Mucosa of rectum (tissue), 2 donors: Measurements from ENCODE around the gene OR4D11.

Experiments used
- H3K27ac ChIP-seq, 2 donors: one replicate each; pipeline ENCODE4 v1.7.0; 2013; ENCODE audit warnings: inconsistent platforms in 2 of 2, low read depth in 2 of 2, low read length in 2 of 2
- H3K27me3 ChIP-seq, 2 donors: one replicate each; pipeline ENCODE4 v1.7.0; 2013; ENCODE audit warnings: low read length in 2 of 2; ENCODE audit not compliant: control insufficient read depth in 2 of 2, insufficient read depth in 2 of 2
- H3K36me3 ChIP-seq, 2 donors: one replicate each; pipeline ENCODE4 v1.7.0; 2013; ENCODE audit warnings: low read length in 2 of 2; ENCODE audit not compliant: control insufficient read depth in 2 of 2, insufficient read depth in 2 of 2
- H3K4me1 ChIP-seq, 2 donors: one replicate each; pipeline ENCODE4 v1.7.0; 2013; ENCODE audit warnings: low read length in 2 of 2, mild to moderate bottlenecking in 1 of 2; ENCODE audit not compliant: control insufficient read depth in 2 of 2, insufficient read depth in 2 of 2
- H3K4me3 ChIP-seq, 2 donors: one replicate each; pipeline ENCODE4 v1.7.0; 2013; ENCODE audit warnings: low read length in 2 of 2
- H3K9ac ChIP-seq, 2 donors: one replicate each; pipeline ENCODE4 v1.7.0; 2013; ENCODE audit warnings: low read length in 2 of 2, low read depth in 1 of 2, mild to moderate bottlenecking in 1 of 2
- H3K9me3 ChIP-seq, 2 donors: one replicate each; pipeline ENCODE4 v1.7.0; 2013; ENCODE audit warnings: low read length in 2 of 2; ENCODE audit not compliant: control insufficient read depth in 2 of 2
- donor health status: healthy.
- donor health status: Normal muscosa, but diverticular disease.

The OR4D11 gene

GRCh38 chr11:59503276-59503675 lies at the start of gene OR4D11:
OR4D11 (plus strand) TSS chr11:59503576; CDS start chr11:59503576, 0 bp downstream.
- Histone ChIP-seq H3K9ac (no peak within 1 kb of the TSS), H3K4me1 (no peaks in the 10 kb centered on the region), H3K4me3 (no peak within 1 kb of the TSS), H3K36me3 (no peaks in the 10 kb centered on the region), H3K9me3 (no peaks in the 10 kb centered on the region), H3K27ac (no peak within 1 kb of the TSS), H3K27me3 (peaks cover 2% of the 10 kb centered on the region in 2 donors)

GRCh38 chr11:59456661-59457060 lies 46.7 kb upstream of the OR4D11 start, which contains the start of gene OR4D6:
OR4D6 (plus strand) TSS chr11:59456961; CDS start chr11:59456961, 0 bp downstream.
- H3K9me3 ChIP-seq = no peaks in the 10 kb centered on the region

GRCh38 chr11:59459916-59460315 lies 43.5 kb upstream of the OR4D11 start:
- no peaks in the 10 kb centered on the region for H3K4me1 ChIP-seq
- H3K4me3 ChIP-seq = no peak overlapping the region
- H3K9ac ChIP-seq = no peak overlapping the region
- no peak overlapping the region for H3K27ac ChIP-seq
- H3K36me3 ChIP-seq = no peaks in the 10 kb centered on the region
- H3K27me3 ChIP-seq = no peaks in the 10 kb centered on the region
- H3K9me3 ChIP-seq = no peaks in the 10 kb centered on the region

More at GRCh38 chr11:59456661-59457060, 46.7 kb upstream of the OR4D11 start, which contains the start of gene OR4D6:
- Histone ChIP-seq H3K9ac (no peak within 1 kb of the TSS), H3K36me3 (no peaks in the 10 kb centered on the region), H3K27me3 (no peaks in the 10 kb centered on the region), H3K4me1 (no peaks in the 10 kb centered on the region), H3K27ac (no peak within 1 kb of the TSS), H3K4me3 (no peak within 1 kb of the TSS)

- no peak overlapping the region for H3K27ac ChIP-seq
- H3K4me3 ChIP-seq = no peak overlapping the region
- H3K4me1 ChIP-seq = no peaks in the 10 kb centered on the region
- no peaks in the 10 kb centered on the region for H3K36me3 ChIP-seq
- no peaks in the 10 kb centered on the region for H3K9me3 ChIP-seq
- no peak overlapping the region for H3K9ac ChIP-seq
- H3K27me3 ChIP-seq = no peaks in the 10 kb centered on the region
Observed at GRCh38 chr11:59463190-59463641, 40.2 kb upstream of the OR4D11 start.

- Histone ChIP-seq H3K27me3 (no peaks in the 10 kb centered on the region), H3K27ac (no peak within 1 kb of the TSS), H3K9ac (no peak within 1 kb of the TSS), H3K4me3 (no peak within 1 kb of the TSS), H3K36me3 (no peaks in the 10 kb centered on the region), H3K9me3 (no peaks in the 10 kb centered on the region), H3K4me1 (no peaks in the 10 kb centered on the region)
Observed at GRCh38 chr11:59473015-59473414, 30.4 kb upstream of the OR4D11 start, which contains the start of gene OR4D10. OR4D10 (plus strand) TSS chr11:59473315; CDS start chr11:59477430, 4,115 bp downstream.

- Histone ChIP-seq H3K36me3 (no peaks in the 10 kb centered on the region), H3K9me3 (no peaks in the 10 kb centered on the region), H3K9ac (no peak overlapping the region), H3K4me1 (no peaks in the 10 kb centered on the region), H3K27ac (no peak overlapping the region), H3K4me3 (no peak overlapping the region), H3K27me3 (no peaks in the 10 kb centered on the region)
Observed at GRCh38 chr11:59475176-59475575, 28.2 kb upstream of the OR4D11 start.

- Histone ChIP-seq H3K4me3 (no peak overlapping the region), H3K4me1 (no peaks in the 10 kb centered on the region), H3K9ac (no peak overlapping the region), H3K27ac (no peak overlapping the region), H3K36me3 (no peaks in the 10 kb centered on the region), H3K9me3 (no peaks in the 10 kb centered on the region), H3K27me3 (no peaks in the 10 kb centered on the region)
Observed at GRCh38 chr11:59479906-59480305, 23.5 kb upstream of the OR4D11 start.

- no peak overlapping the region for H3K9ac ChIP-seq
- no peaks in the 10 kb centered on the region for H3K9me3 ChIP-seq
- H3K27ac ChIP-seq = no peak overlapping the region
- H3K4me1 ChIP-seq = no peaks in the 10 kb centered on the region
- no peak overlapping the region for H3K4me3 ChIP-seq
- no peaks in the 10 kb centered on the region for H3K27me3 ChIP-seq
- no peaks in the 10 kb centered on the region for H3K36me3 ChIP-seq
Observed at GRCh38 chr11:59480359-59480758, 23.0 kb upstream of the OR4D11 start.

- Histone ChIP-seq H3K9me3 (no peaks in the 10 kb centered on the region), H3K27me3 (peaks cover 2% of the 10 kb centered on the region in 2 donors), H3K27ac (no peak overlapping the region), H3K4me1 (no peaks in the 10 kb centered on the region), H3K36me3 (no peaks in the 10 kb centered on the region), H3K9ac (no peak overlapping the region), H3K4me3 (no peak overlapping the region)
Observed at GRCh38 chr11:59501931-59502330, 1.4 kb upstream of the OR4D11 start.

GRCh38 chr11:59510941-59511589 lies 7.7 kb downstream of the OR4D11 start, which contains the start of gene OR4D9:
OR4D9 (plus strand) TSS chr11:59511539; CDS start chr11:59514913, 3,374 bp downstream.
- H3K27ac ChIP-seq = no peak within 1 kb of the TSS
- H3K9me3 ChIP-seq = no peaks in the 10 kb centered on the region
- H3K4me1 ChIP-seq = no peaks in the 10 kb centered on the region
- H3K27me3 ChIP-seq = no peaks in the 10 kb centered on the region
- no peak within 1 kb of the TSS for H3K4me3 ChIP-seq
- no peaks in the 10 kb centered on the region for H3K36me3 ChIP-seq
- H3K9ac ChIP-seq = no peak within 1 kb of the TSS
